H9 (cell line): ENCODE data around the gene SAA1. TPM values are rescaled to one million over a fixed set of nuclear protein-coding genes. Genes with fewer than 3 reads are reported as not detected.

Experiments
- DNase-seq: peaks from one replicate; pipeline ENCODE4 v3.0.0-alpha.2; 2017
- H2AFZ ChIP-seq: one replicate; pipeline ENCODE4 v1.6.1; 2013; ENCODE audit warnings: mild to moderate bottlenecking, low read length, control low read depth, moderate library complexity
- H2AK5ac ChIP-seq: 2 replicates; pipeline ENCODE4 v1.6.1; 2013; ENCODE audit warnings: low read length, control low read depth, mixed read lengths; ENCODE audit not compliant: insufficient read length
- H2BK120ac ChIP-seq: one replicate; pipeline ENCODE4 v1.6.1; 2013; ENCODE audit warnings: low read depth, mild to moderate bottlenecking, low read length, control low read depth, inconsistent platforms; ENCODE audit not compliant: poor library complexity, severe bottlenecking
- H2BK12ac ChIP-seq: 2 replicates; pipeline ENCODE4 v1.6.1; 2013; ENCODE audit warnings: low read length, control low read depth, mixed read lengths, low read depth; ENCODE audit not compliant: insufficient read length
- H2BK15ac ChIP-seq: 2 replicates; pipeline ENCODE4 v1.6.1; 2013; ENCODE audit warnings: low read depth, low read length, control low read depth
- H2BK20ac ChIP-seq: one replicate; pipeline ENCODE4 v1.6.1; 2013; ENCODE audit warnings: low read depth, mild to moderate bottlenecking, low read length, control low read depth, inconsistent platforms; ENCODE audit not compliant: poor library complexity, severe bottlenecking
- H2BK5ac ChIP-seq: 2 replicates; pipeline ENCODE4 v1.6.1; 2013; ENCODE audit warnings: low read length, control low read depth, mixed read lengths; ENCODE audit not compliant: insufficient read length
- H3K14ac ChIP-seq: 2 replicates; pipeline ENCODE4 v1.6.1; 2013; ENCODE audit warnings: low read length, control low read depth; ENCODE audit not compliant: insufficient read depth
- H3K18ac ChIP-seq: 2 replicates; pipeline ENCODE4 v1.6.1; 2013; ENCODE audit warnings: low read depth, mild to moderate bottlenecking, mixed read lengths, low read length, control low read depth; ENCODE audit not compliant: insufficient read length
- H3K23ac ChIP-seq: 2 replicates; pipeline ENCODE4 v1.6.1; 2013; ENCODE audit warnings: low read length, control low read depth, mixed read lengths, low read depth; ENCODE audit not compliant: insufficient read length
- H3K23me2 ChIP-seq: 2 replicates; pipeline ENCODE4 v1.6.1; 2013; ENCODE audit warnings: low read depth, mild to moderate bottlenecking, mixed read lengths, low read length, control low read depth; ENCODE audit not compliant: insufficient read length, poor library complexity, severe bottlenecking
- H3K27ac ChIP-seq: 2 replicates; pipeline ENCODE4 v1.5.1; 2013; ENCODE audit warnings: low read length, control low read depth, mixed read lengths, low read depth; ENCODE audit not compliant: insufficient read length
- H3K27me3 ChIP-seq: 2 replicates; pipeline ENCODE4 v1.6.1; 2013; ENCODE audit warnings: low read length, control low read depth, inconsistent platforms; ENCODE audit not compliant: insufficient read depth
- H3K4ac ChIP-seq: 2 replicates; pipeline ENCODE4 v1.6.1; 2013; ENCODE audit warnings: low read depth, mild to moderate bottlenecking, control low read depth, inconsistent platforms, low read length, moderate library complexity
- H3K4me1 ChIP-seq: 2 replicates; pipeline ENCODE4 v1.6.1; 2013; ENCODE audit warnings: low read length, control low read depth, inconsistent platforms; ENCODE audit not compliant: insufficient read depth
- H3K4me2 ChIP-seq: 2 replicates; pipeline ENCODE4 v1.6.1; 2013; ENCODE audit warnings: low read length, control low read depth, mixed read lengths; ENCODE audit not compliant: insufficient read length, insufficient read depth
- H3K56ac ChIP-seq: 2 replicates; pipeline ENCODE4 v1.6.1; 2013; ENCODE audit warnings: low read depth, mild to moderate bottlenecking, mixed read lengths, low read length, control low read depth; ENCODE audit not compliant: insufficient read length
- H3K79me1 ChIP-seq: 2 replicates; pipeline ENCODE4 v1.6.1; 2013; ENCODE audit warnings: low read depth, mild to moderate bottlenecking, moderate library complexity, low read length, control low read depth, inconsistent platforms; ENCODE audit not compliant: insufficient read depth, poor library complexity, severe bottlenecking
- H3K79me2 ChIP-seq: 2 replicates; pipeline ENCODE4 v1.6.1; 2013; ENCODE audit warnings: low read length, control low read depth, inconsistent platforms; ENCODE audit not compliant: insufficient read depth
- H3K9ac ChIP-seq: 2 replicates; pipeline ENCODE4 v1.6.1; 2013; ENCODE audit warnings: low read length, control low read depth, mixed read lengths; ENCODE audit not compliant: insufficient read length; ENCODE audit errors: extremely low read depth
- H3K9me3 ChIP-seq: one replicate; pipeline ENCODE4 v1.6.1; 2013; ENCODE audit warnings: low read depth, low read length, inconsistent platforms; ENCODE audit not compliant: control insufficient read depth
- H3T11ph ChIP-seq: one replicate; pipeline ENCODE4 v1.6.1; 2013; ENCODE audit warnings: mild to moderate bottlenecking, low read length, control low read depth, inconsistent platforms
- H4K20me1 ChIP-seq: one replicate; pipeline ENCODE4 v1.6.1; 2013; ENCODE audit not compliant: control insufficient read depth, insufficient read length, insufficient read depth
- H4K5ac ChIP-seq: 2 replicates; pipeline ENCODE4 v1.6.1; 2013; ENCODE audit warnings: low read depth, mild to moderate bottlenecking, mixed read lengths, low read length, control low read depth; ENCODE audit not compliant: insufficient read length
- H4K8ac ChIP-seq: replicated peaks from 2 replicates; pipeline ENCODE4 v1.6.1; 2013; ENCODE audit warnings: low read length, control low read depth, mixed read lengths, low read depth; ENCODE audit not compliant: insufficient read length
- H4K91ac ChIP-seq: 2 replicates; pipeline ENCODE4 v1.6.1; 2013; ENCODE audit warnings: low read depth, mild to moderate bottlenecking, moderate library complexity, mixed read lengths, low read length, control low read depth; ENCODE audit not compliant: insufficient read length
- H3K27ac Mint-ChIP-seq, 3 experiments: 2 replicates in 2 of 3; 3 replicates in 1 of 3; pipeline ENCODE4 v1.8.0; 2020 to 2021; ENCODE audit warnings: mixed read lengths in 3 of 3, mild to moderate bottlenecking in 1 of 3, moderate library complexity in 1 of 3
- H3K27me3 Mint-ChIP-seq: 2 replicates; pipeline ENCODE4 v1.8.0; 2021; ENCODE audit warnings: low read depth, mild to moderate bottlenecking, moderate library complexity, mixed read lengths
- H3K36me3 Mint-ChIP-seq, 3 experiments: 2 replicates in 2 of 3; 3 replicates in 1 of 3; pipeline ENCODE4 v1.8.0; 2020 to 2021; ENCODE audit warnings: low read depth in 3 of 3, mixed read lengths in 3 of 3; ENCODE audit not compliant: insufficient read depth in 1 of 3
- H3K4me1 Mint-ChIP-seq, 2 experiments: 2 replicates each; pipeline ENCODE4 v1.8.0; 2020; ENCODE audit warnings: mixed read lengths in 2 of 2
- H3K4me3 Mint-ChIP-seq, 2 experiments: 2 replicates in 1 of 2; 3 replicates in 1 of 2; pipeline ENCODE4 v1.8.0; 2020 to 2021; ENCODE audit warnings: mild to moderate bottlenecking in 2 of 2, mixed read lengths in 2 of 2, moderate library complexity in 1 of 2
- H3K9me3 Mint-ChIP-seq, 2 experiments: 2 replicates in 1 of 2; 3 replicates in 1 of 2; pipeline ENCODE4 v1.8.0; 2020; ENCODE audit warnings: mild to moderate bottlenecking in 2 of 2, mixed read lengths in 2 of 2, moderate library complexity in 1 of 2
- CTCF ChIP-seq: fragments of 200-600 bp; sonication (generic); conservative IDR thresholded peaks from 3 replicates; pipeline ENCODE4 v1.8.0; 2021; ENCODE audit warnings: antibody characterized with exemption, mild to moderate bottlenecking
- WGBS: extraction: QIAGEN DNeasy Blood & Tissue Kit; methylation state at CpG from one replicate; pipeline ENCODE4 v1.1.7; 2013; ENCODE audit warnings: missing lambda C conversion rate, low lambda C conversion rate, mixed read lengths; ENCODE audit not compliant: insufficient read length; ENCODE audit errors: extremely low coverage; 5-methylcytosine and 5-hydroxymethylcytosine counted together
- total RNA-seq: library from RNA; stranded (reverse); gene quantifications from 2 replicates; pipeline ENCODE4 v1.2.1, GENCODE V29; 2021

SAA1 gene
- total RNA-seq, 1 experiment from 2014 or later: not detected

GRCh38 chr11:18307461-18308139, 41.5 kb downstream of the SAA1 start:
- Histone ChIP-seq H3K14ac (no peak overlapping the region), H4K91ac (no peak overlapping the region), H3K27ac (no peak overlapping the region), H3K4me1 (no peaks in the 10 kb centered on the region), H3K9me3 (no peaks in the 10 kb centered on the region), H3K56ac (no peak overlapping the region), H3K18ac (no peak overlapping the region), H4K20me1 (no peaks in the 10 kb centered on the region), H2BK20ac (no peak overlapping the region), H2BK12ac (no peak overlapping the region), H3K27me3 (no peaks in the 10 kb centered on the region), H3K4ac (no peak overlapping the region), H3K4me2 (no peak overlapping the region), H2AK5ac (no peak overlapping the region), H2BK120ac (no peak overlapping the region), H3K23ac (no peak overlapping the region), H3T11ph (no peak overlapping the region), H2AFZ (no peak overlapping the region), H3K79me2 (no peaks in the 10 kb centered on the region), H4K5ac (no peak overlapping the region), H4K8ac (no peak overlapping the region), H3K9ac (no peak overlapping the region), H2BK5ac (no peak overlapping the region), H3K23me2 (no peaks in the 10 kb centered on the region), H3K79me1 (no peaks in the 10 kb centered on the region), H2BK15ac (no peak overlapping the region)
- Mint-ChIP-seq H3K27ac (no peak overlapping the region), H3K4me3 (no peak overlapping the region), H3K27me3 (no peaks in the 10 kb centered on the region), H3K36me3 (peaks cover 9 to 71% (median 49%) of the 10 kb centered on the region in 3 experiments; a peak in 6 of 7 replicates), H3K4me1 (0 out of 4 replicates have a peak, but pooled peaks cover 0 to 2% of the 10 kb centered on the region in 2 experiments), H3K9me3 (no peaks in the 10 kb centered on the region)
- no peak for TF ChIP-seq CTCF
- WGBS: no CpG with 5 or more reads among the region's 2 CpGs
- no peak for DNase-seq
